Activated CD4-positive, alpha-beta T cell treated with anti-CD3 and anti-CD28 coated beads, Interleukin-2, amount 50 U/mL, for 16 hours (primary cell): ENCODE measurements around the gene SLC26A8.
A peak's percentile ranks its signal among the peaks of the same experiment; 100 is the strongest.
"Not testable (repeated sequence)": the region's sequence is repeated elsewhere in the genome, so short reads cannot be mapped to it uniquely, and the experiment has no call there.

ENCODE experiments used
- DNase-seq: peaks from one replicate; pipeline ENCODE4 v3.0.0-alpha.2; 2020

The SLC26A8 gene

GRCh38 chr6:36050947-36051710 lies 26.7 kb upstream of the SLC26A8 start:
- DNase-seq: no peak

- no peak for DNase-seq
Observed at GRCh38 chr6:36050305-36050704, 25.9 kb upstream of the SLC26A8 start.

DNA sequence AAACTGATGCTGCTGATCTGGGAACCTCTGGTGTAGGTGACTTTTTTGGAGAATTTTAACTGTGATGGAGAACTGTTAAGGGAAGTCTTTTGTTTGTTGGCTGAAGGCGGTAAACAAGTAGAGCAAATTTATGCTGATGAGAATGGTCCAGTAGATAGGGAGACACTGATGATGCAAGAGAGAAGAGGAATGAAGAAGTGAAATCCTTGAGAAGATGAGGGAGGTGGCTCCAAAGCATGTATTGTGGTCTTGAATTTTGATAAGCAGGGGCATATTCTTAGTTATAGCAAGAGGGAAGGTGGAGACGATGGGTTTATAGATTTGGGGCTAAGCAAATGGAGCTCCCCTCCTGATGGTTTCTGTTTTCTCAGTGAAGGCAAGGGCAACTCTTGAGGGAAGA lies 25.1 kb upstream of the SLC26A8 start:
- no peak for DNase-seq

- DNase-seq: no peak
Observed at GRCh38 chr6:36042618-36043260, 18.3 kb upstream of the SLC26A8 start.

DNA sequence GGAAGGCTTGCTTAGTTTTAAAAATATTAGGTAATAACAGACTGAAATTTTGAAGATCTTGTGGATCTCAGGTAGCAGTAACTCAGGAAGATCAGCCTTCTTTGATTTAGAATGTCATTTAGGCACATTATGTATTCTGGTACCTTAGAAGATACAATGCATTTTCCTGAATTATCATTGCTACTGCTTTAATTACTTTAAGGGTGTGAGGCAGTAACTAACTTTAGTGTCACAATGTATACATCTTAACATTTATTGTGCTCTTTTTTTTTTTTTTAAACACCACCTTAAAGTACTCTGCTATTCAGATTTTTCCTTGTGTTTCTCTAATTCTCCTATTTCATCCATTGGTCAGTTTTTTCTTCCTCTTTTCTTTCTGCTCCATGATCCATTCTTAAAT lies 16.5 kb upstream of the SLC26A8 start:
- no peak for DNase-seq

GRCh38 chr6:36039112-36039511 lies 14.7 kb upstream of the SLC26A8 start:
- no peak for DNase-seq

DNA sequence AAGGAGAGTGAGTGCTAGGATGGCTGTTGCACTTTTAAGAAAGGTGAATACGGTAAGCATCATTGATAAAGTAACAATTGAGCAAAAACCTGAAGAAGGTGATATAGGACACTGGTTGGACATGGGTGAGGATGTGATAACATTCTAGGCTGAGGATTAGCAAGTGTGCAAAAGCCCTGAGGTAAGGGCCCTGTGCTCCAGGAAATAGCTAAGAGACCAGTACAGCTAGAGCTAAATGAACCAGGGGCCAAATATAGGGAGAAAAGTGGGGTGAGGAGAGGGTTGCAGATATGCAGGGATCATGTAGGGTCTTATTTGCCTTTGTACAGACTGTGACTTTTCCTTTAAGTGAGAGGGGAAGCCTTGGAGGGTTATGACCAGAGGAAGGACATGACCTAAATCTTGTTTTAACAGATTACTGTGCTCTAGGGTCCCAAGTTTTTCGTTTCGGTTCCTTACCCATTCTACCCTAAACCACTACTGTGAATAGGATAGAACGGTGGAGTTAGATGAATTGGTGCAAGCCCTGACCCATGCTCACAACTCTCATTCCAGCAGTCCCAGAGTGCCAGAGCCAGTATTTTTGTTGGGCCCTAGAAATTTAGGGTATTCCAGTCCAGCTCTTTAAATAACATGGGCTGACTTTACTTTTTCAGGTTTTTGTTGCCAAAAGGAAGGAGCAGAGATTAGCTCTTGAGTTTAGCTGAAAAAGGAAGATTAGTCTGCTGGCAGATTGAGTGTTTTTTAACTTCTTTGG lies 13.9 kb upstream of the SLC26A8 start:
- DNase-seq: no peak

- peak; percentile 59 for DNase-seq
Observed at GRCh38 chr6:36035225-36035624, 10.8 kb upstream of the SLC26A8 start.

DNA sequence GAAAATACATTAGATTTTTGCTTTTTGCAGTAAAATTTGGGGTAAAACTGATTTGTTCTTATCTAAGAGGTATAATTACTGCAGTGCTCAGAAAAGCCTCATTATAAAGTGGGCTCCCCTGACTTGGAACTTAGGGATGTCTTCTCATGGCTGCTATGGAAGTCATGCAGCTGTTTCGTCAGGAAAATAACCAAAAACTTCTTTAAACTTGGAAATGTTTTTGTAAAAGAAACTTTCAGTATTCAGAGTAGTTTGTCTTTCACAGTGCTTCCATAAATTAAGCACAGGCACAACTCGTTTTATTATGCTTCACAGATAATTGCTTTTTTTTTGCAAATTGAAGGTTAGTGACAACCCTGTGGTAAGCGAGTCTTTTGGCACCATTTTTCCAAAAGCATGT lies 10.0 kb upstream of the SLC26A8 start:
- DNase-seq: no peak

DNA sequence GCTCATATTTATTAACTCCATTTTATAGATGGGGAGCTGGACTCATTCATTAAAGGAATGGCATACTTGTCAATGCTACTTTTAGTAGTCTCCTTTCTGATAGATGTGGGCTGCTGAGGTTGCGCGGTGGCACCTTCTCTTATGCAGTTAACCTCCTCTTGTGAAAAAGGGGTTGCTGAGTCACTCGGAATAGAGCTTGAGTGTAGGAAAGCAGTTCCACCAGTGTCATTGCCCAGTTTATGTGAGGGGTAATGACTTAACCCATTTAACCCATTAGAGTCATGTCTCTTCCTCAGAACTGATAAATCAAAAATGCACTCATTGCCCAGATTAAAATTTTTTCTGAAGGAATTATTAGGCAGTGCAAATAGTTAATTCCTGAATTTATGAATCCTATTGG lies 9.5 kb upstream of the SLC26A8 start:
- peak; percentile 19 for DNase-seq

DNA sequence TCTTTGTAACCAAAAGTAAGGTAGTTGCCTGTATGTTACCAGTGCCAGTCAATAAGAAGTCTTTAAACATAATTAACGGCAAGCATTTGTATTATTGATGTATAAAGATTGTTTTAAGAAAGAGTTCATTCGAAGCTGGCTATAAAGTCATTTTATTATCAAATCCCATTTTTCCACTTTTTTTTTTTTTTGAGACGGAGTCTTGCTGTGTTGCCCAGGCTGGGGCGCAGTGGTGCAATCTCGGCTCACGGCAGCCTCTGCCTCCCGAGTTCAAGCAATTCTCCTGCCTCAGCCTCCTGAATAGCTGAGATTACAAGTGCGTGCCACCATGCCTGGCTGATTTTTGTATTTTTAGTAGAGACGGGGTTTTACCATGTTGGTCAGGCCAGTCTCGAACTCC lies 8.7 kb upstream of the SLC26A8 start:
- DNase-seq: not testable (repeated sequence)

DNA sequence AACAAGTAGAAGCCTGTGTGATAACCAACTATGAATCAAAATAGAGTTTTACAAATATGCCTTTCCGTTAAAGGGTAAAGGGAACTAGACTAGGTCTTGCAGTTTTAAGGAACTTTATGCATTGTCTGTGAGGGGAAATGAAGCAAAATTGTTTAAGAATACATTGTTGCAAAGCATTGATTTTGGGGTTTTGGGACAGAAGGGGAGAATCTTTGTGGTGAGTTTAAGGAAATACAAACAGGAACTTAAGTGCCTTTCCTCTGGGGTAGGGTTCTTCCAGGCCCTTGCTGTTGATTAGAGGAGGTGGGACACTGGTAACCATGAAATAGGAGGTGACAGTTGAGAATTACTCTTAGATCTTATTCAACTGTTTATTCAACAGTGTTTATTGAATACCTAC lies 7.8 kb upstream of the SLC26A8 start:
- no peak for DNase-seq

- no peak for DNase-seq
Observed at GRCh38 chr6:36029464-36029863, 5.0 kb upstream of the SLC26A8 start.

DNA sequence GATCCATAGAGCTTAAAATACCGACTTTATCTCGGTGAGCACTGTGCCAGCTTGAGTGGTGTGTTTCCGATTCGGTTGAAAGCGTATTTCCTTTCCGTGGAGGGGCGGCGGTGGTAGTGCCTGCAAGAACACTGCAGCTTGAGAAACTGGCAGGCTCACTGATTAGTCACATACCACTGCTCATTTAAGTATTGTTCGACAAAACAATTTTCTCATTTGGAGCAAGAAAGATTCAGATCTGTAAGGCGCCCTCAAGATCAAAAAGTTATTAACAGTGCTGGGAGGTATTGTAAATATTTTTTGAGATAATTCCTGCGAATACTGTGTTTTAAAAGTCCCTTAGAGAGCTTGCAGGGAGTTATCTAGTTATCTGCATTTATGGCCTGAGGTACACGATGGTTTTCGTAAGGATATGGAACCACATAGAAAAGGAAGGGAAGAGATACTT lies 4.5 kb upstream of the SLC26A8 start:
- DNase-seq: peak; percentile 88

DNA sequence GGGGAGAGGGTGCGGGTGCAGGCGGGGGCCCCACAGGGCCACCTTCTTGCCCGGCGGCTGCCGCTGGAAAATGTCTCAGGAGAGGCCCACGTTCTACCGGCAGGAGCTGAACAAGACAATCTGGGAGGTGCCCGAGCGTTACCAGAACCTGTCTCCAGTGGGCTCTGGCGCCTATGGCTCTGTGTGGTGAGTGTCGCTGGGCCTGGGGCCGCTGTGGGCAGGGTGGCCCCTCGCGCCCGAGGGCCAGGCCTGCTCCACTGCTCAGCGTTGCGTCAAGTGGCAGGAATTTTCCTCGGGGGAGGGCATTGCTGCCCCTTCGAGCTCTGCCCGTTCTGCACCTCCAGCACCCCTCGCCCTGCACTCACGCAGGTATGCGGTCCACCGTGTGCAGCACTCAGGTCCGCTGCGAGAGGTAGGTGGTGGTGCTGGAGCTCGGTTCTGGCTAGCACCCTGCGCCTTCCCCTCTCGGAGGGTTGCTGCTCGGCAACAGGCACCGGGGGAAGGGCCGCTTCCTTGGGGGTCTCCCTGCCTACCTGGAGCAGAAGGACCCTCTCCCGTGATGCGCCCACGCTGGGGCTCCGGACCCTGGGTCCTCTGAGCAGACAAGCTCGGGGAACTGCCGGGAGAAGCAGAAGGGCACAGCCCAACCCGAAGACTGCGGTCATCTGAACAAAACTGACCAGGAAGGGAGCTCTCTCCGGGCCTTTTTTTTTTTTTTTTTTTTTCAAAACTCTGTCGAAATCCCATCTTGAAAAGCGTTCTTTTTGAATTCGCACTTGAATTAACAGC lies 3.8 kb upstream of the SLC26A8 start:
- DNase-seq: peak; percentile 35

DNA sequence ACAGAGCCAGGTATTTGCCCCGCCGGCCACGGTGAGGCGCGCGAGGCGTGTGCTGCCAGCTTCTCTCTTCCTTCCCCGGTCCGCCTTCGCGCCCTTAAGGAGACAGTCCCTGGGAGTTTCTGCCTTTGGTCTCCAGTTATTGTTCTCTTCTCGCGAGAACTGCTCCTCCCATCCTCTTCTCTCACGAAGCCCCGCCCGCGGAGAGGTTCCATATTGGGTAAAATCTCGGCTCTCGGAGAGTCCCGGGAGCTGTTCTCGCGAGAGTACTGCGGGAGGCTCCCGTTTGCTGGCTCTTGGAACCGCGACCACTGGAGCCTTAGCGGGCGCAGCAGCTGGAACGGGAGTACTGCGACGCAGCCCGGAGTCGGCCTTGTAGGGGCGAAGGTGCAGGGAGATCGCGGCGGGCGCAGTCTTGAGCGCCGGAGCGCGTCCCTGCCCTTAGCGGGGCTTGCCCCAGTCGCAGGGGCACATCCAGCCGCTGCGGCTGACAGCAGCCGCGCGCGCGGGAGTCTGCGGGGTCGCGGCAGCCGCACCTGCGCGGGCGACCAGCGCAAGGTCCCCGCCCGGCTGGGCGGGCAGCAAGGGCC lies 3.2 kb upstream of the SLC26A8 start, which contains the start of gene MAPK14:
Gene MAPK14, plus strand, starts transcription at position 308 of the 587 bp plus-strand sequence. CDS start 350 bp downstream, outside the sequence.
- DNase-seq: peak; percentile 100

DNA sequence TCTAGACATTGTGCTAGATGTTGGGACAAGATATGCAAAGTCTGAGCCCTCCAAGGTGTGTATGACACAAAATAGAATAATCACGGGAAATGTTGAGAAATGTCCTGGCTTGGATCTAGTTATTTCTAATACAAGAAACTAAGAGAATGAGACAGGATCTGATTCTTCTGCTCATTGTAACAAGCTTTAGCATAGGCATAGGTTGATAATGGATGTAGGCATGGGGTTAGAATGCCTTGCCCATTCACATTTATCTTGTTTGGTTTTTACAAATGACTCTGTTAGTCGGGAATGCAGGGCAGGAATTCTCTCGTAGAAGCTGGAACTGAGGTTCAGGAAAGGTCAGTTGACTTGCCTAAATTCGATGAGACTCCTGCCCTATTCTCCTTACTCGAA lies 1.5 kb upstream of the SLC26A8 start:
- DNase-seq: no peak

DNA sequence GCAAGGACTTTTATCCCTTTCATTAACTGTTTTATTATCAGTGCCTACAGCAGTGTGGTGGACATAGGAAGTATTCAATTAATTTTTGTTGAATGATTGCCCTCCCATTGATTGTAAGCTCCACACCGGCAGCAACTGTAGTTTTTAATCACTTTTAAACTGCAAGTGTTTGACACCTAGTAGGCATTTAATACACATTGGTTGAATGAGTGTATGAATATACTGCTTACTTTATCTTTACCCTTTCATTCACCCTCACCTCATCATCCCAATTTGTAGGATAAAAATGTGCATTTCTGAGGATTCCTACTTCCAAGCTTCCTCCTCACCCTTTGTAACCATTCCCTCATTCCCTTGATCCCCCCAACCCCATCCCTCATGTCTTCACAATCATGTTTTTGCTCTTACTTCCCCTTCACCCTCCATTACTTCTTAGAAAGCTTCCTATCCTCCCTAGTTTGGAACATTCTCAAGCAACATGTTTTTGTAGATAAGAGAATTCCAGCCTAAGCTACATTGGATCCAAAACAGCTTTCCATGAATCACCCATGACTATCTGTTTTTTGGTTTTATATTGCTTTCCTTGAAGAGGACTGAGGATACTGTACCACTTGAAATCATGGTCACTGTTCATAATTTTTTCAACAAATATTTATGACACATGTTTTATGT lies 955 bp upstream of the SLC26A8 start:
- DNase-seq: no peak

DNA sequence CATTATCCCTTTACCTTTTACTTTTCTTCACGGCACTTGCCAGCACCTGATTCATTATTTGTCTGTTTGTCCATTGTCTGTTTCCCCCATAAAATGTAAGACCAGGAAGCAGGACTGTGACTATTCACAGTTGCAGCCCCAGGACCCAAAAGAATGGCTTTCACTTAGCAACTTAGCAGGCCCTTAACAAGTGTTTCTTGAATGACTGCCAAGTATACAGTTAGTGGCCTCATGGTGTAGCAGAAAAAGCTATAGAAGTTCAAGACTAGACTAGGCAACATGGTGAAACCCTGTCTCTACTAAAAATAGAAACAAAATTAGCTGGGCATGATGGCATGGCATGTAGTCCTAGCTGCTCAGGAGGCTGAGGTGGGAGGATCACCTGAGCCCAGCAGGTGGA lies 4.3 kb downstream of the SLC26A8 start:
- no peak for DNase-seq

- no peak for DNase-seq
Observed at GRCh38 chr6:36019167-36019566, 5.3 kb downstream of the SLC26A8 start.

- no peak for DNase-seq
Observed at GRCh38 chr6:36018339-36018738, 6.1 kb downstream of the SLC26A8 start.

DNA sequence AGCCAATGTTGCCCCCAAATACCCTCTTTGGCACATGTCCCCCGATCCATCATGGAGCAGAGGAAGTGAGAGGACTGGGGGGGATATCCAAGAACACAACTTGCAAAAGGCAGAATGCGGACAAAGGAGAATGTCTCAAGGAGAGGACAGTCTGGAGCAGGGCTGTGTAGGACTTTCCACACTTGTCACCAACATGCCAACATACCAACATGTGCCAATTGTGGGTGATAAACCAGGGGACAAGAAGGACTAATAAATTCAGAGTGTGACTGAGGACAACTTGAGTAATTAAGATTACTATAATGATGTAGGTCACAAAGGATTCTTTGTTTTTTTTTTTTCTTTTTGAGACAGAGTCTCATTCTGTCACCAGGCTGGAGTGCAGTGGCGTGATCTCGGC lies 8.8 kb downstream of the SLC26A8 start:
- DNase-seq: no peak
